ENCODE results near the gene AMBRA1.

The AMBRA1 gene

GRCh38 chr11:46387456-46387855 is 206.4 kb downstream of the AMBRA1 start:
- Histone ChIP-seq H3K36me3 (ENCODE audit: control insufficient read depth, insufficient read depth, low read length) (no peaks in the 10 kb centered on the region), H3K27me3 (ENCODE audit: control insufficient read depth, insufficient read depth, low read length) (no peaks in the 10 kb centered on the region), H3K27ac (no peak overlapping the region), H3K4me1 (peaks cover 7% of the 10 kb centered on the region), H3K9me3 (ENCODE audit: control insufficient read depth, low read length) (no peaks in the 10 kb centered on the region), H3K4me2 (ENCODE audit: low read length) (no peak overlapping the region), H3K79me2 (no peaks in the 10 kb centered on the region), H2AFZ (no peak overlapping the region), H3K9ac (no peak overlapping the region), H3K4me3 (ENCODE audit: low read depth, low read length) (no peak overlapping the region)
- no peak for TF ChIP-seq CTCF (IDR thresholded peaks at IDR 0.05)

DNA sequence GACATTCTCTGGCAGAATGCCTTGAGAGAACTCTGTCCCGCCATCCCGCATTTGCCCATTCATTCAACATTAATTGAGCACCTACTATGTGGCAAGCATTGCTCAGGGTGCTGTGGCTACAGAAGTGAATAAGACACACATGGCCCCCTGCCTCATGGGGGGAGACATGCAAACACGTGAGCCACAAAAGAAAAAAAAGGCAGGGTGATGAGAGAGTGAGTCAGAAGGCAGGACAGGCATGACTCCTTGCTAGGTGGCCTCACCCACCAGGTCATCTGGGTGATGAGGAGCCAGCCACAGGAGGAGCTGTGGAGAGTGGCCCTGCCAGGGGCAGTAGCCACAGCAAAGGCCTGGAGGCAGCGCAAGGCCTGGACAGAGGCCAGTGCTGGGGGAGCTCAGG is 207.1 kb downstream of the AMBRA1 start:
- Histone ChIP-seq H3K9ac (no peak overlapping the region), H3K4me2 (ENCODE audit: low read length) (no peak overlapping the region), H2AFZ (no peak overlapping the region), H3K4me3 (ENCODE audit: low read depth, low read length) (no peak overlapping the region), H3K27ac (no peak overlapping the region), H3K36me3 (ENCODE audit: control insufficient read depth, insufficient read depth, low read length) (no peaks in the 10 kb centered on the region), H3K9me3 (ENCODE audit: control insufficient read depth, low read length) (no peaks in the 10 kb centered on the region), H3K4me1 (peaks cover 7% of the 10 kb centered on the region), H3K79me2 (no peaks in the 10 kb centered on the region), H3K27me3 (ENCODE audit: control insufficient read depth, insufficient read depth, low read length) (no peaks in the 10 kb centered on the region)
- no peak for TF ChIP-seq CTCF (IDR thresholded peaks at IDR 0.05)

DNA sequence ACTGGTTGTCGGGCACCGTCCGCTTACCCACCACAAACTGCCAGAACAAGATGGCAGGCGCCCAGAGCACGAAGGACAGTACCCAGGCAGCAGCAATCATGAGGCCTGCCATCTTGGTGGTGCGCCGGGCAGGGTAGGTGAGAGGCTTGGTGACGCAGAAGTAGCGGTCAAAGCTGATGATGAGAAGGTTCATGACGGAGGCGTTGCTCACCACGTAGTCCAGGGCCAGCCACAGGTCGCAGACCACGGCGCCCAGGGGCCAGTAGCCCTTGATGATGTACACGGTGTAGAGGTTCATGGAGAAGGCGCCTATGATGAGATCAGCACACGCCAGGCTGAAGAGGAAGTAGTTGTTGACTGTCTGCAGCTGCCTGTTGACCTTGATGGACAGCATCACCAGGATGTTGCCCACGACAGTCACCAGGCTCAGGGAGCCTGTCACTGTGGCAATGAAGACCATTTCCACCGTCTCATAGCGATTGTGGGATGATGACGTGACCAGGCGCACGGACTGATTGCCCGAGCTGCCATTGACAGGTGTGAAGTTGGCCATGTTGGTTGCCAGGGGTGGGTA is 207.7 kb downstream of the AMBRA1 start:
- Histone ChIP-seq H3K27me3 (ENCODE audit: control insufficient read depth, insufficient read depth, low read length) (no peaks in the 10 kb centered on the region), H2AFZ (no peak overlapping the region), H3K79me2 (no peaks in the 10 kb centered on the region), H3K36me3 (ENCODE audit: control insufficient read depth, insufficient read depth, low read length) (no peaks in the 10 kb centered on the region), H3K27ac (no peak overlapping the region), H3K4me1 (peaks cover 7% of the 10 kb centered on the region), H3K4me3 (ENCODE audit: low read depth, low read length) (no peak overlapping the region), H3K4me2 (ENCODE audit: low read length) (no peak overlapping the region), H3K9ac (no peak overlapping the region), H3K9me3 (ENCODE audit: control insufficient read depth, low read length) (no peaks in the 10 kb centered on the region)
- no peak for TF ChIP-seq CTCF (IDR thresholded peaks at IDR 0.05)

DNA sequence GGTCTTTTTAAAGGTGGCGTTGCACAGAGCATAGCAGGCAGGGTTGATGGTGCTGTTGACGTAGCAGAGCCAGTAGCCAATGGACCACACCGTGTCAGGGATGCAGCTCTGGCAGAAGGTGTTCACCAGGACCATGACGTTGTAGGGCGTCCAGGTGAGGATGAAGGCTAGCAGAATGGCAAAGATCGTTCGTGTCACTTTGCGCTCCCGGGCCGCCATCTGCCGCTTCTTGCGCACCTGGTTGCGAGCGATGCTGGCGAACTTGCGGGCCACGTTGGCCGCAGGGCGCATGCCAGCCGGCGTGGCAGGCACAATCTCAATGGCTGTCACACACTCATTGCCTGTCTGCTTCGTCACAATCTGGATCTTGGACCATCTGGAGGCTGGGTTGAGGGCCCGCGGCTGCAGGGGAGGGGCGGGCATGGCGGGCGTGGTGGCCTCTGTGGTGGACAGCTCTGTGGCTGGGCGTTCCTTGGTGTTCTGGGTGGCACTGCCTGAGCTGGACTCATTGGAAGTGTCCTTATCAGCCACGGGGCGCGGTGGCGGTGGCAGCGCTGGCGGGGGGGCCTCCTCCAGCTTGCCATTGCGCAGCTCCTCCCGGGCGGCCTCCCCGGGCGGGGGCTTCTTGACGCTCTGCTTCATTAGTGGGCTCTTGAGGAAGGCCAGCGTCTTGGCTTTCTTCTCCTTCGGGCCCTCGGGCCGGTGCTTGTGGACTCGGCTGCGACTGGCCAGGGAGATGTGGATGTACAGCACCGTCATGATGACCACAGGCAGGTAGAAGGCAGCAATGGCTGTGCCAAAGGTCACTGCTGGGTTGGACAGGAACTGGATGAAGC is 208.4 kb downstream of the AMBRA1 start:
- Histone ChIP-seq H3K27ac (no peak overlapping the region), H3K27me3 (ENCODE audit: control insufficient read depth, insufficient read depth, low read length) (no peaks in the 10 kb centered on the region), H3K9me3 (ENCODE audit: control insufficient read depth, low read length) (no peaks in the 10 kb centered on the region), H3K79me2 (no peaks in the 10 kb centered on the region), H3K9ac (no peak overlapping the region), H3K4me3 (ENCODE audit: low read depth, low read length) (no peak overlapping the region), H3K4me2 (ENCODE audit: low read length) (no peak overlapping the region), H3K36me3 (ENCODE audit: control insufficient read depth, insufficient read depth, low read length) (no peaks in the 10 kb centered on the region), H3K4me1 (peaks cover 7% of the 10 kb centered on the region), H2AFZ (no peak overlapping the region)
- TF ChIP-seq CTCF (IDR thresholded peaks at IDR 0.05) = no peak
